H1 (cell line): Measurements from ENCODE around the gene CES4A. TPM values are rescaled to one million over a fixed set of nuclear protein-coding genes. Genes with fewer than 3 reads are reported as not detected.

ENCODE experiments used
- CTCF ChIP-seq, 3 experiments: IDR thresholded peaks; 1 replicate in 2 of 3; 2 replicates in 1 of 3; pipeline versions ENCODE4 v1.5.1 to v1.6.1; 2011; ENCODE audit warnings: low read length in 3 of 3, mild to moderate bottlenecking in 3 of 3, inconsistent platforms in 2 of 3, low read depth in 1 of 3, moderate library complexity in 1 of 3; ENCODE audit not compliant: insufficient read depth in 1 of 3; ENCODE audit errors: control extremely low read depth in 1 of 3
- EP300 ChIP-seq, 2 experiments: IDR thresholded peaks; 1 replicate in 1 of 2; 2 replicates in 1 of 2; pipeline ENCODE4 v1.6.1; 2011 to 2012; ENCODE audit warnings: low read depth in 2 of 2, low read length in 2 of 2, mild to moderate bottlenecking in 2 of 2, borderline replicate concordance in 1 of 2, inconsistent platforms in 1 of 2, moderate library complexity in 1 of 2
- GABPA ChIP-seq: IDR thresholded peaks from 2 replicates; pipeline ENCODE4 v1.6.1; 2011; ENCODE audit warnings: mild to moderate bottlenecking, low read length, moderate library complexity, borderline replicate concordance; ENCODE audit not compliant: insufficient read depth
- HDAC6 ChIP-seq: IDR thresholded peaks from one replicate; pipeline ENCODE4 v1.7.1; 2012; ENCODE audit warnings: low read depth, mild to moderate bottlenecking, inconsistent platforms, low read length, moderate library complexity
- SIRT6 ChIP-seq: IDR thresholded peaks from one replicate; pipeline ENCODE4 v1.7.1; 2012; ENCODE audit warnings: low read length, inconsistent platforms
- SP2 ChIP-seq: IDR thresholded peaks from 2 replicates; pipeline ENCODE4 v1.6.1; 2012; ENCODE audit warnings: mild to moderate bottlenecking, low read length, inconsistent platforms
- TCF12 ChIP-seq: IDR thresholded peaks from 2 replicates; pipeline ENCODE4 v1.6.1; 2011; ENCODE audit warnings: low read depth, mild to moderate bottlenecking, low read length
- polyA plus RNA-seq, 7 experiments: library from polyadenylated mRNA; depleted of rRNA in 3 of 7; stranded (reverse) in 5 of 7; unstranded in 2 of 7; fragments of >200 nt in 5 of 7; fragments of 200-250 nt in 2 of 7; gene quantifications; 1 replicate in 5 of 7; 2 replicates in 1 of 7; 4 replicates in 1 of 7; pipeline versions ENCODE4 v1.2.1 to v1.2.3, GENCODE V29; 2011 to 2013; ENCODE audit warnings: missing spikeins in 2 of 7, mixed read lengths in 2 of 7
- total RNA-seq: library from RNA; stranded (reverse); fragmentation: NEBNext Ultra II Directional; extraction: Animal tissue kit (Norgen Biotek cat#: 25700); gene quantifications from 2 replicates; pipeline ENCODE4 v1.2.1, GENCODE V29; 2021

Gene CES4A
- total and polyA plus RNA-seq, 2 of the 8 experiments (the other 6 are each of a cell fraction or from before 2014, with no cell fraction given), result 0.93 to 1.5 TPM

- TF ChIP-seq EP300 (IDR thresholded peaks at IDR 0.05; ENCODE audit: borderline replicate concordance in 1 of 2, low read depth in 2 of 2, low read length in 2 of 2), result no peak
- TF ChIP-seq CTCF (IDR thresholded peaks at IDR 0.05; ENCODE audit: control extremely low read depth in 1 of 3, insufficient read depth in 1 of 3, low read depth in 1 of 3, low read length in 3 of 3), result no peak
- TF ChIP-seq TCF12, result no peak
- TF ChIP-seq SP2, result no peak
- no peak for TF ChIP-seq GABPA
- TF ChIP-seq HDAC6, result no peak
- TF ChIP-seq SIRT6, result no peak
- TF ChIP-seq, all 59 proteins: peak for 0
Observed at GRCh38 chr16:66943426-66944053, 44.8 kb upstream of the CES4A start (continued).
